Measurements from ENCODE around the gene DLGAP3.

- TF ChIP-seq POLR2A (IDR thresholded peaks at IDR 0.05; ENCODE audit: insufficient read depth in 1 of 2, low read depth in 2 of 2, low read length in 2 of 2) (no peak), FOXO1 (CRISPR knock-in tag; IDR thresholded peaks at IDR 0.05) (no peak), RCOR2 (CRISPR knock-in tag; IDR thresholded peaks at IDR 0.05) (no peak), PATZ1 (CRISPR knock-in tag; IDR thresholded peaks at IDR 0.05) (no peak), STAT5B (CRISPR knock-in tag; IDR thresholded peaks at IDR 0.05) (no peak), RARA (CRISPR knock-in tag; IDR thresholded peaks at IDR 0.05) (no peak), EZH2 (conservative IDR thresholded peaks at IDR 0.05; ENCODE audit: low read depth, low read length) (no peak)
- TF ChIP-seq, protein P1, sequence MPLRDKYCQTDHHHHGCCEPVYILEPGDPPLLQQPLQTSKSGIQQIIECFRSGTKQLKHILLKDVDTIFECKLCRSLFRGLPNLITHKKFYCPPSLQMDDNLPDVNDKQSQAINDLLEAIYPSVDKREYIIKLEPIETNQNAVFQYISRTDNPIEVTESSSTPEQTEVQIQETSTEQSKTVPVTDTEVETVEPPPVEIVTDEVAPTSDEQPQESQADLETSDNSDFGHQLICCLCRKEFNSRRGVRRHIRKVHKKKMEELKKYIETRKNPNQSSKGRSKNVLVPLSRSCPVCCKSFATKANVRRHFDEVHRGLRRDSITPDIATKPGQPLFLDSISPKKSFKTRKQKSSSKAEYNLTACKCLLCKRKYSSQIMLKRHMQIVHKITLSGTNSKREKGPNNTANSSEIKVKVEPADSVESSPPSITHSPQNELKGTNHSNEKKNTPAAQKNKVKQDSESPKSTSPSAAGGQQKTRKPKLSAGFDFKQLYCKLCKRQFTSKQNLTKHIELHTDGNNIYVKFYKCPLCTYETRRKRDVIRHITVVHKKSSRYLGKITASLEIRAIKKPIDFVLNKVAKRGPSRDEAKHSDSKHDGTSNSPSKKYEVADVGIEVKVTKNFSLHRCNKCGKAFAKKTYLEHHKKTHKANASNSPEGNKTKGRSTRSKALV (CRISPR knock-in tag; IDR thresholded peaks at IDR 0.05), result no peak
- TF ChIP-seq, protein P2, sequence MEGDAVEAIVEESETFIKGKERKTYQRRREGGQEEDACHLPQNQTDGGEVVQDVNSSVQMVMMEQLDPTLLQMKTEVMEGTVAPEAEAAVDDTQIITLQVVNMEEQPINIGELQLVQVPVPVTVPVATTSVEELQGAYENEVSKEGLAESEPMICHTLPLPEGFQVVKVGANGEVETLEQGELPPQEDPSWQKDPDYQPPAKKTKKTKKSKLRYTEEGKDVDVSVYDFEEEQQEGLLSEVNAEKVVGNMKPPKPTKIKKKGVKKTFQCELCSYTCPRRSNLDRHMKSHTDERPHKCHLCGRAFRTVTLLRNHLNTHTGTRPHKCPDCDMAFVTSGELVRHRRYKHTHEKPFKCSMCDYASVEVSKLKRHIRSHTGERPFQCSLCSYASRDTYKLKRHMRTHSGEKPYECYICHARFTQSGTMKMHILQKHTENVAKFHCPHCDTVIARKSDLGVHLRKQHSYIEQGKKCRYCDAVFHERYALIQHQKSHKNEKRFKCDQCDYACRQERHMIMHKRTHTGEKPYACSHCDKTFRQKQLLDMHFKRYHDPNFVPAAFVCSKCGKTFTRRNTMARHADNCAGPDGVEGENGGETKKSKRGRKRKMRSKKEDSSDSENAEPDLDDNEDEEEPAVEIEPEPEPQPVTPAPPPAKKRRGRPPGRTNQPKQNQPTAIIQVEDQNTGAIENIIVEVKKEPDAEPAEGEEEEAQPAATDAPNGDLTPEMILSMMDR (CRISPR knock-in tag; IDR thresholded peaks at IDR 0.05), result no peak
Observed at GRCh38 chr1:34965597-34965996, 36.1 kb upstream of the DLGAP3 start.

All from HepG2 (cell line).